GM19395 (cell line): Measurements from ENCODE around the gene CD2BP2.
"Not testable (repeated sequence)": the region's sequence is repeated elsewhere in the genome, so short reads cannot be mapped to it uniquely, and the experiment has no call there.

Experiments used
- ATAC-seq: cut with Tn5 transposase; IDR thresholded peaks from one replicate; pipeline ENCODE4 v1.9.1; 2021; ENCODE audit warnings: mild to moderate bottlenecking, moderate library complexity; ENCODE audit not compliant: unreplicated experiment

CD2BP2 gene

DNA sequence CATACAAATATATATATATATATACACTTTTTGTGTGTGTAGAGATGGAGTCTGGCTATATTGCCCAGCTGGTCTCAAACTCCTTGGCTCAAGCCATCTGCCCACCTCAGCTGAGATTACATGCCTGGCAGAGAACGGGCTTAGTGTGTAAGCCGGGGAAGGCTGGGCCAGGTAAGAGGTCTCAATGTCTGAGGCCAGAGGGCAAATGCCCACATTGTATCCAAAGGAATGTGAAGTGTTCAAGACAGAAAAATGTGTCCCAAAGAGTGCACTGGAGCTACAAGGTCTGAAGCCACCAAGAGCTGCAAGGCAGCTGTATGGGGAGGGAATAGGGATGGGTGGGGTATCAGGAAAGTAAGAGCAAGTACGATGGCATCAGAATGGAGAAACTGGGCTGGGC is 8.8 kb downstream of the CD2BP2 start:
- no peak for ATAC-seq

DNA sequence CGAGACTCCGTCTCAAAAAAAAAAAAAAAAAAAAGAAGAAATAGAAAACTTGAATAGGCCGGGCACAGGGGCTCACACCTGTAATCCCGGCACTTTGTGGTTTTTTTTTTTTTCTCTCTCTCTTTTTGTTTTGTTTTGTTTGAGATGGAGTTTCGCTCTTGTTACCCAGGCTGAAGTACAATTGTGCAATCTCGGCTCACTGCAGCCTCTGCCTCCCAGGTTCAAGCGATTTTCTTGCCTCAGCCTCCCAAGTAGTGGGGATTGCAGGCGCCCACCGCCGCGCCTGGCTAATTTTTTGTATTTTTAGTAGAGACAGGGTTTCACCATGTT is 11.7 kb downstream of the CD2BP2 start:
- ATAC-seq, result not testable (repeated sequence)

DNA sequence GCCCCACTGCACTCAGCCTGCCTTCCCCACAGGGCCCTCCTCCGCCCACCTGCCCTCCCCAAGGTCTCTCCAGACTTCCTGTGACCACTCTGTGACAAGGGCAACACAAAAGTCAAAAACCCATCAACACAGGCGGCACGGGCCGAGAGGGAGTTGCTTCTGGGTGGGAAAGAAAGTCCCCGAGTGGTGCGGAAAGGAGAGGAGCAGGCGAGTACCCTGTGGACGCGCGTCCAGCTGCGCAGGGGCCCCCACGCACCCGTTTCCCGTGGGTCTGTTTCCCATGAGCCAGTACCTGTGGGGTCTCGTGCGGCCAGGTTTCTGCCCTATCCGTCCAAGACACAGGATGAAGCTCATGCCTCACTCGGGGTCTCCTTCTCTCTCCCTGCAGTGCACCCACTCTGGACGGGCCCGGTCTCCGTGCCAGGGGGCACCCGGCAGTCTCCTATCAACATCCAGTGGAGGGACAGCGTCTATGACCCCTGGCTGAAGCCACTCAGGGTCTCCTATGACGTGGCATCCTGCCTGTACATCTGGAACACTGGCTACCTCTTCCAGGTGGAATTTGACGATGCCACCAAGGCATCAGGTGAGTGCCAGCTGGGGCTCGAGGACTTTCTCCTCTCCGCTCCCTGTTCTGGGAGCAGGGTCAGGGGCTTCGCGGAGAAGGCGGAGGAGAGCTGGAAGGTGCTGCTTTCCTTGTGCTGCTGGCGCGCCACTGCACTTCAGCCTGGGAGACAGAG is 12.2 kb downstream of the CD2BP2 start:
- no peak for ATAC-seq

DNA sequence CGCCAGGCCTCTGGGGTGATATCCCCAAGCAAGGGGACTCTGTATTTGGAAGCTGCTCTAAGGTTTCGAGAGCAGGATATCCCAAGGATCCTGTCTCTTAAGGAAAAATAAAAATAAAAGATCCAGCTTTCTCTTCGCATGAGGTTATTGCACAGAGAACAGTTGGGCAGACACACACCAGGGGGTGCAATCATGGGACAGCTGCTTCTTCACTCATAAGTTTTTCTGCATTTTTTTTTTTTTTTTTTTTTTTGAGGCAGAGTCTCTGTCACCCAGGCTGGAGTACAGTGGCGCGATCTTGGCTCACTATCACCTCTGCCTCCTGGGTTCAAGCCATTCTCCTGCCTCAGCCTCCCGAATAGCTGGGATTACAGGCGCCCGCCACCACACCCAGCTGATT is 13.1 kb downstream of the CD2BP2 start:
- ATAC-seq, result not testable (repeated sequence)

DNA sequence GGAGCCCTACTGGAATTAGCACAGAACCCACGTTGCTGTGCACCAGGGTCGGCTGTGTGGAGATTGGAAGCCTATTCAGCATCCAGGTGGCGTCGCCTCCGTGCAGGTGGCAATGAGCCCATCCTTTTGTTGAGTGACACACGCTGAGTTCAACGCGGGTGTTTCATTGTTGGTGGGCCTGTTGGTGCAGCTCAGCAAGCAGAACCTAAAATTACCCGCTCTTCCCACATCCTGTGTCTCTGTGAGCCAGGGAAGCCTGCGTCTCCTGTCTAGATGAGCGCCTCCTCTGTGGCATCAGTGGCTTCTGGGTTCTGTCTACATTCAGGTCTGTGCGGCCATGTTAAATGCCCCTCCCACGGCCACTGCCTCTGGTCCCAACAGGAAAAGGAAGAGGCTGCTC is 14.5 kb downstream of the CD2BP2 start:
- no peak for ATAC-seq

DNA sequence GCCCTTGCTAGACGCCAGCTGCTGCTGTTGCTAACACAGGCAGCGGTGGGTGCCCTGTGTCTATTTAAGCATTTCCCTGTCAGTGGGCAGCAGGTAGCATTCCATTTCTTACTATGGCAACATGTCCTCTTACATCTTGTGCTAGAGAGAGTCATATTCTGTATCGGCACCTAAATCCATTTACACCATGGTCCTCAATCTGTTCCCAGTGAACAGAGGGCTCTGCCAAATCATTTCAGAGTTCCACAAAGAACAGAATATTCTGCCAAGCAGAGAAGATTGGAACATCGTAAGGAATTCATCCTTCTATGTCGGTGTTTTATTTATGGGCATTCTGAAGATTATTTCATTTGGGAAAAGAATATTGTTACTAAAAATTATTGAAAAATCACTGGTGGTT is 16.4 kb downstream of the CD2BP2 start:
- ATAC-seq, result not testable (repeated sequence)

DNA sequence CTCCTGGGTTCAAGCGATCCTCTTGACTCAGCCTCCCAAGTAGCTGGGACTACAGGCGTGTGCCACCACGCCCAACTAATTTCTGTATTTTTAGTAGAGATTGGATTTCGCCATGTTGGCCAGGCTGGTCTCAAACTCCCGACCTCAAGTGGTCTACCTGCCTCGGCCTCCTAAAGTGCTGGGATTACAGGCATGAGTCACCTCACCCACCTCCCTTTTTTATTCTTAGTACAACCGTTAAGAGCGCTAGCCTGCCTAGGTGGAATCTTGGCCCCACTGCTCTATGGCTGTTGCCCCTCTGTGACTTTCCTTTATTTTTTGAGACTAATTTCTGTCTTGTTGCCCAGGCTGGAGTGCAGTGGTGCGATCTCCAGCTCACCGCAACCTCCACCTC is 17.1 kb downstream of the CD2BP2 start:
- not testable (repeated sequence) for ATAC-seq

DNA sequence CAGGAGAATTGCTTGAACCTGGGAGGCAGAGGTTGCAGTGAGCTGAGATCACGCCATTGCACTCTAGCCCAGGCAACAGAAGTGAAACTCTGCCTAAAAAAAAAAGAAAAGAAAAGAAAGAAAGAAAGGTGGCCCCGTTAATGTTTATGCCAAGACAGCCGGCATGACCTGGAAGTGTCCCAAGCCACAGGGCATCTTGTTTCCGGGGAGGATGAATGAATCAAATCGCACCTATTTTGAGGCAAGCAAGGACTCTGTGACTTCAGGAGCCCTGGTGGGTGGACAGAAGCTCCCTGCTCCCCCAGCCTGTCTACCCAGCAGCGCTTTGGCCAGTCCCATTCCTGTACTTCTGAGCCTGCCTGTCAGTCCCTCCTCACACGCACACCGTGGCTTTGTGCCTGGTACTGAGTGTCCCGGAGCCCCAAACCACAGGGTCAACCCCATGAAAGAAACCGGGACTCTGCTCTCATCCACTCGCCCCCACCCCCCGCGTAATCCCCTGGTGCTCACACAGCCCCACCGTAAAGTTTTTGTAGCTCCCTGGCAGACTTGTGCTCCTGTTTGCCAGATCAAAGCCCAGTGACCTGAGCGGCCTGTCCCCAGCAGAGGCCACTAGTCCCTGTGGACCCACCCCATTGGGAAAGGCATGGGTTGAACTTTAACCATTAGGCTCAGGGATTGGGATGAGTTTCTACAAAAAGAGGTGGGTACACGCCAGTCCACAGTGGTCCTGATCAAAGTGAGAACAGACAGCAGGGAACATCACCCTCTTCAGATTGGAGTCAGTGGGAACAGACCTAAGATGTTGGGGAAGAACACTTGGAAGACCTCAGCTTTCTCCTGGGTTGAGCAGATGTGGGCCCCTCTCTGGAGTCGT is 19.3 kb downstream of the CD2BP2 start:
- peak; percentile 32 for ATAC-seq

DNA sequence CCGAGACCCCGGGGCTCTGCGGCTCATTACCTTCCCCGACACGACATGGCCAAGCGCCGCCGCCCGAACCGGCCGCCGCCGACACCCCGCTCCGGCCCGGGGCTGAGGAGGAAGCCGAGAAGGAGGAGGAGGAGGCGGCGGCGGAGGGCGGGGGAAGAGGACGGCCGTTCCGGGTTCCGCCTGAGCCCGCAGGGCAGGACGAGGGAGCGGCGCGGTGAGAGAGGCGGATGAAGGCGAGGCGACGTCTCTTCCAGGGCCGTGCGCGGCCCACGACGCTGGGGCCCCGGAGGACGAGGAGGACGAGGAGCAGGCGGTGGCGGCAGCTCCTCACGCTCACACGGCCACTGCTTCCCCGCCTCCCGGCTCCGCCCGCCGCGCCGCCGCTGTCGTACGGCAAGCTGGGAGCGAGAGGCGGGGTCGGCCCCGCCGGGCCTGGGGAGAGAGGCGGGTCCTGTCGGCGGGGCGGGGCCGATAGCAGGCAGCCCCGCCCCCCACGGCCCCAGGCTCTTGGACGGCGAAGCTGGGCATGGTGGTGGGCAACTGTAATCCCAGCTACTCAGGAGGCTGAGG is 20.0 kb downstream of the CD2BP2 start:
- peak; percentile 72 for ATAC-seq

DNA sequence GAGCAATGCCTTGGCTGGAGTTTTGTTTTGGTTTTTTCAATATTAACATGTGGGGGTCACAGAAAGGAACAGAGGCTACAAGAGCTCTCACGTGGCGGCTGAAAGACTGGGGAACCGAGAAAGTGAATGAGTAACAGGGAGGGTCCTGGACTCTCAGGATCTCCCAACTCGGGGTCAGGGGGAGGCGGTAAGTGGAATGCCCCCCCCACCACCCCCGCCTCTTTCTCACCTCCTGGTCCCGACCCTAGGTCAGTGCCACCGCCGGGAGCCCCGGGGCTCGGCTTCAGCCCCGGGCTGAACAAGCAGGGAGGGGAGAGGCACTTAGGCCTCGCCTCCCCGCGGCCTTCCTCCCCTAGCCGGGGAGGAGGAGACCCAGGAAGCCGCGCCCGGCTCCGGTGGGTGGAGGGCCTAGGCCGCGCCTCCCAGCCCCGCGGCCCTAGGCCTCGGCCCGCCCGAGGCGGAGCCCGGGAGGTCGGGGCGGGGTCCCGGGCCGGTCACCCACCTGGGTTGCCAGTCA is 20.6 kb downstream of the CD2BP2 start:
- ATAC-seq, result peak; percentile 78

DNA sequence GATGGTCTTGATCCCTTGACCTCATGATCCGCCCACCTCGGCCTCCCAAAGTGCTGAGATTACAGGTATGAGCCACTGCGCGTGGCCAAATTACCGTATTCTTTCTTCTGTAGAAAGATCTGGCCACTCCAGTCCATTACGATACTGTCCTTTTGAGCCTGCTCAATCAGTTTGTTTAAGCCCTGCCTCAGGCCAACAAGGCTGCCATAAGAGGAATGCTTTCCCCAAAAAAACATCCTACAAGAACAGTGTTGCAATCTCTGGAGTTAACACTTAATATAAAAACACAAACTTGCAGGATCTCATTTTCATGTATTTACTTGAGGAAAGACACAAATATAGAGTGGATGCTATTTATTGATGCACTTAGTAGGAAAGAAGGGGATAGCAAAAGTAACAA is 30.9 kb downstream of the CD2BP2 start:
- not testable (repeated sequence) for ATAC-seq

DNA sequence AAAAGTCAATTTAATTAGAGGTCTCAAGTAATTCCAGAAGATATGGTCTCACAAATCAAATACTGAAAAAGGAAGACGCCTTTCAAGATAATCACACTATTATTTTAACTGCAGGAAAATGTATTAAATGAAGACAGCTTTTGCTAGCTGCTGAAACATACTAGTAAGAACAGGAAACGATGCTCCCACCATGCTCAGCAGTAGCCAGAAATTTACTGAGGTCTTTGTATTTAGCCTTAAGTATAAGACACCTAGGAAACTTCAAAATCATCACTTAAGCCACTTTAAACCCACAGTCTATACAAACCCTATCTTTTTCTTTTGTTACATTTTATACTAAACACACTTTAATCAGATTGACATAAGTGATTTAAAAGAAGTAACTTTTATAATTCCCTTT is 36.5 kb downstream of the CD2BP2 start:
- ATAC-seq, result not testable (repeated sequence)

DNA sequence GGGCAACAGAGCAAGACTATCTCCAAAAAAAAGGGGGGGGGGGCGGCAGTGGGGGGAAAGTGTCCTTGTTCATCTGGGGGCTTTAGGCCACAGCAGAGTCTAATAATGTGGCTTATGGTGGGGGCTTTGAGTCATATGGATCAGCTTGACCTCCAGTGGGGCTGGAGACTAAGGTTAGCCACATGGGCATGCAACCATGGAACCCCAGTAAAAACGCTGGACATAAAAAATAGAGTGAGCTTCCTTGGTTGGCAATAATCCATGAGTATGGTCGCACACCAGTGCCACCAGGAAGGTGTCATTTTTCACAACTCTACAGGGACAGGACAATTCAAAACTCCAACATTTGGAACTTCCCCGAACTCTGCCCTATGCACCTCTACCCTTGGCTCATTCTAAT is 44.2 kb downstream of the CD2BP2 start:
- ATAC-seq, result not testable (repeated sequence)

DNA sequence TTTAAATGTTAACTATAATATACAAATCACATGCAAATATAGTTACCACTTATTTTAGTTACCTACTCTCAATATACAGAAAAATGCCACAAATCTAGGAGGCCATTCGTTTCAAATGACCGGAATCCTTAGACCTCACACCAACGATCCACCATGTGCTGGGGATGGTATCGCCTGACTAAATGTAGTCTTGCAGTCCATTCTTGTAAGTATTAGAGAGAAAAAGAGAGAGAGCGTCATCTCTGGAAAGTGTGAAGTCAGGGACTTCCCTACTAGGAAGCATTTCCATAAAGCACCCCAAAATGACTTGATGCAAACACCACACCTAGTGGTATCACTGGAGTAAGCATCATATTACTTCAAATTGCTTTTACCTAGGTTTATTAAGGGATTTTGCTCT is 45.9 kb downstream of the CD2BP2 start:
- not testable (repeated sequence) for ATAC-seq
